ENCODE measurements around the gene SMIM13. TPM values are rescaled to one million over a fixed set of nuclear protein-coding genes. Genes with fewer than 3 reads are reported as not detected.

The SMIM13 gene
- total RNA-seq, 1 experiment from 2014 or later, result 22.2 TPM

GRCh38 chr6:11179088-11179418, 85.4 kb downstream of the SMIM13 start:
- no peak for DNase-seq
- no peak overlapping the region for H2AFZ ChIP-seq
- CTCF ChIA-PET, result no interaction called here
- H3K9me2 ChIP-seq (ENCODE audit: insufficient read depth), result no peaks in the 10 kb centered on the region
- no peak overlapping the region for H3K4me2 ChIP-seq
- POLR2A ChIA-PET (ENCODE audit: unreplicated experiment), result no interaction called here
- no TSS peak for BruUV-seq (replicated peaks)
- no peaks in the 10 kb centered on the region for H3K9me3 ChIP-seq (ENCODE audit: insufficient read depth, low read depth)
- H3K27me3 ChIP-seq (ENCODE audit: insufficient read depth, low read depth), result no peaks in the 10 kb centered on the region
- H4K20me1 ChIP-seq (ENCODE audit: insufficient read depth), result no peaks in the 10 kb centered on the region
- H3F3A ChIP-seq (ENCODE audit: insufficient read depth, low read depth), result peaks cover 6% of the 10 kb centered on the region; the same call in 1 of the 2 replicates
- no peak overlapping the region for H3K27ac ChIP-seq
- H3K4me3 ChIP-seq, result no peak overlapping the region
- TF ChIP-seq CTCF (conservative IDR thresholded peaks at IDR 0.05), result no peak
- no peak for TF ChIP-seq EZH2 (IDR thresholded peaks at IDR 0.05; ENCODE audit: low read depth)
- intact Hi-C loops (cut with micrococcal nuclease; ENCODE audit: unreplicated experiment), result no loop called here
- H3K4me1 ChIP-seq (replicated peaks; ENCODE audit: insufficient read depth), result no peaks in the 10 kb centered on the region
- H3K36me3 ChIP-seq (ENCODE audit: low read depth), result no peaks in the 10 kb centered on the region
- no peaks in the 10 kb centered on the region for H3K79me2 ChIP-seq (ENCODE audit: low read depth)

GRCh38 chr6:11179419-11180202, 86.0 kb downstream of the SMIM13 start:
- H3K36me3 ChIP-seq (ENCODE audit: low read depth), result no peaks in the 10 kb centered on the region
- H3K9me3 ChIP-seq (ENCODE audit: insufficient read depth, low read depth), result no peaks in the 10 kb centered on the region
- ChIA-PET POLR2A (ENCODE audit: unreplicated experiment) (no interaction called here), CTCF (no interaction called here)
- no peak overlapping the region for H2AFZ ChIP-seq
- no peak overlapping the region for H3K27ac ChIP-seq
- intact Hi-C loops (cut with micrococcal nuclease; ENCODE audit: unreplicated experiment), result no loop called here
- BruUV-seq (replicated peaks), result no TSS peak
- no peak for DNase-seq
- H3K4me1 ChIP-seq (replicated peaks; ENCODE audit: insufficient read depth), result no peaks in the 10 kb centered on the region
- no peak overlapping the region for H3K4me3 ChIP-seq
- H4K20me1 ChIP-seq (ENCODE audit: insufficient read depth), result no peaks in the 10 kb centered on the region
- H3F3A ChIP-seq (ENCODE audit: insufficient read depth, low read depth), result peaks cover 6% of the 10 kb centered on the region; the same call in 1 of the 2 replicates
- H3K4me2 ChIP-seq, result no peak overlapping the region
- no peaks in the 10 kb centered on the region for H3K9me2 ChIP-seq (ENCODE audit: insufficient read depth)
- no peaks in the 10 kb centered on the region for H3K79me2 ChIP-seq (ENCODE audit: low read depth)
- no peaks in the 10 kb centered on the region for H3K27me3 ChIP-seq (ENCODE audit: insufficient read depth, low read depth)
- TF ChIP-seq CTCF (conservative IDR thresholded peaks at IDR 0.05) (no peak), EZH2 (IDR thresholded peaks at IDR 0.05; ENCODE audit: low read depth) (no peak)

- Histone ChIP-seq H4K20me1 (ENCODE audit: insufficient read depth) (no peaks in the 10 kb centered on the region), H2AFZ (no peak overlapping the region), H3K36me3 (ENCODE audit: low read depth) (peaks cover 6% of the 10 kb centered on the region; the same call in 1 of the 2 replicates), H3K9me2 (ENCODE audit: insufficient read depth) (no peaks in the 10 kb centered on the region), H3K27ac (no peak overlapping the region), H3F3A (ENCODE audit: insufficient read depth, low read depth) (peaks cover 6% of the 10 kb centered on the region; the same call in 1 of the 2 replicates), H3K79me2 (ENCODE audit: low read depth) (no peaks in the 10 kb centered on the region), H3K27me3 (ENCODE audit: insufficient read depth, low read depth) (no peaks in the 10 kb centered on the region), H3K9me3 (ENCODE audit: insufficient read depth, low read depth) (no peaks in the 10 kb centered on the region), H3K4me2 (no peak overlapping the region), H3K4me1 (replicated peaks; ENCODE audit: insufficient read depth) (no peaks in the 10 kb centered on the region), H3K4me3 (no peak overlapping the region)
- DNase-seq, result no peak
- POLR2A ChIA-PET (ENCODE audit: unreplicated experiment), result no interaction called here
- BruUV-seq (replicated peaks), result no TSS peak
- TF ChIP-seq EZH2 (IDR thresholded peaks at IDR 0.05; ENCODE audit: low read depth) (no peak), CTCF (conservative IDR thresholded peaks at IDR 0.05) (no peak)
- CTCF ChIA-PET, result no interaction called here
- intact Hi-C loops (cut with micrococcal nuclease; ENCODE audit: unreplicated experiment), result no loop called here
Observed at GRCh38 chr6:11181478-11182136, 88.0 kb downstream of the SMIM13 start.

Measured in PC-9 (cell line).